Neural crest cell (in vitro differentiated cells): ENCODE results near the gene STAT6. TPM values are rescaled to one million over a fixed set of nuclear protein-coding genes. Genes with fewer than 3 reads are reported as not detected.
"Not testable (repeated sequence)": the region's sequence is repeated elsewhere in the genome, so short reads cannot be mapped to it uniquely, and the experiment has no call there.

Experiments
- DNase-seq: peaks from one replicate; pipeline ENCODE4 v3.0.0; 2021; ENCODE audit warnings: low read depth, mixed read lengths, low spot score
- H3K27ac Mint-ChIP-seq: one replicate; pipeline ENCODE4 v1.8.0; 2021; ENCODE audit warnings: mild to moderate bottlenecking, mixed read lengths; ENCODE audit not compliant: unreplicated experiment
- H3K27me3 Mint-ChIP-seq: 2 replicates; pipeline ENCODE4 v1.8.0; 2021; ENCODE audit warnings: low read depth, mild to moderate bottlenecking, mixed read lengths
- H3K36me3 Mint-ChIP-seq: 2 replicates; pipeline ENCODE4 v1.8.0; 2021; ENCODE audit warnings: low read depth, mild to moderate bottlenecking, mixed read lengths
- H3K4me1 Mint-ChIP-seq: 2 replicates; pipeline ENCODE4 v1.8.0; 2021; ENCODE audit warnings: mixed read lengths
- H3K4me3 Mint-ChIP-seq: one replicate; pipeline ENCODE4 v1.8.0; 2021; ENCODE audit warnings: mild to moderate bottlenecking, mixed read lengths
- H3K9me3 Mint-ChIP-seq: 2 replicates; pipeline ENCODE4 v1.8.0; 2021; ENCODE audit warnings: mixed read lengths
- total RNA-seq: library from RNA; stranded (reverse); gene quantifications from 2 replicates; pipeline ENCODE4 v1.2.1, GENCODE V29; 2021
- TF ChIP-seq, protein P1 (sequence below): fragments of 200-600 bp; sonication (generic); conservative IDR thresholded peaks from 2 replicates; pipeline ENCODE4 v1.5.0; 2021; ENCODE audit warnings: antibody characterized with exemption, mild to moderate bottlenecking

STAT6 gene
- total RNA-seq, 1 donor from 2014 or later: 40.2 TPM

DNA sequence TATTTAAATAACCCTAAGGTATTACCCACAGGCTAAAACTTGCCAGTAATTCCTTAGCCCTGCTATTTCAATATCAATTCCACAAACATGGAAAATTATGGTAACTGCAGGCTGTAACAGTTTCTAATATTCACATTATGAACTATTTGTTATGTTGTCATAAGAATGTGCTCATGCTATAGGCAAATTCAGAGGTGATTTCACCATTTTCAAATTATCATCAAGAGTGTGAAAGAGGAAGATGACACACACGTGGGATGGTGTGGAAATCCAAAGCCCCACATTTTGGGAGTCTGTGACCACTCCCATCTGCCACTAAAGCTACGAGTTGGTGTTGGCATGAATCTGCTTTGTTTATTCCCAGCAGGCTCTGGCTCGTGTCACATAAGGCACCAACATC is 55.3 kb downstream of the STAT6 start:
- Mint-ChIP-seq H3K9me3 (peaks cover 4% of the 10 kb centered on the region), H3K36me3 (peaks cover 19% of the 10 kb centered on the region)
- TF ChIP-seq, protein P1, sequence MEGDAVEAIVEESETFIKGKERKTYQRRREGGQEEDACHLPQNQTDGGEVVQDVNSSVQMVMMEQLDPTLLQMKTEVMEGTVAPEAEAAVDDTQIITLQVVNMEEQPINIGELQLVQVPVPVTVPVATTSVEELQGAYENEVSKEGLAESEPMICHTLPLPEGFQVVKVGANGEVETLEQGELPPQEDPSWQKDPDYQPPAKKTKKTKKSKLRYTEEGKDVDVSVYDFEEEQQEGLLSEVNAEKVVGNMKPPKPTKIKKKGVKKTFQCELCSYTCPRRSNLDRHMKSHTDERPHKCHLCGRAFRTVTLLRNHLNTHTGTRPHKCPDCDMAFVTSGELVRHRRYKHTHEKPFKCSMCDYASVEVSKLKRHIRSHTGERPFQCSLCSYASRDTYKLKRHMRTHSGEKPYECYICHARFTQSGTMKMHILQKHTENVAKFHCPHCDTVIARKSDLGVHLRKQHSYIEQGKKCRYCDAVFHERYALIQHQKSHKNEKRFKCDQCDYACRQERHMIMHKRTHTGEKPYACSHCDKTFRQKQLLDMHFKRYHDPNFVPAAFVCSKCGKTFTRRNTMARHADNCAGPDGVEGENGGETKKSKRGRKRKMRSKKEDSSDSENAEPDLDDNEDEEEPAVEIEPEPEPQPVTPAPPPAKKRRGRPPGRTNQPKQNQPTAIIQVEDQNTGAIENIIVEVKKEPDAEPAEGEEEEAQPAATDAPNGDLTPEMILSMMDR: no peak

DNA sequence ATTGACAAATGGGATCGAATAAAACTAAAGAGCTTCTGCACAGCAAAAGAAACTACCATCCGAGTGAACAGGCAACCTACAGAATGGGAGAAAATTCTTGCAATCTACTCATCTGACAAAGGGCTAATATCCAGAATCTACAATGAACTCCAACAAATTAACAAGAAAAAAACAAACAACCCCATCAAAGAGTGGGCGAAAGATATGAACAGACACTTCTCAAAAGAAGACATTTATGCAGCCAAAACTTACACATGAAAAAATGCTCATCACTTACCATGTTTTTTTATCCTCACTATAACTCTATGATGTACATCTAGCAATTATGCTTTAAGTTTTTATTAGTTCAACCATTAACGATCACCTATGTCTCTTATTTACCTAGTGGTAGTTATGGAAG is 57.3 kb downstream of the STAT6 start:
- H3K9me3 Mint-ChIP-seq: not testable (repeated sequence)
- H3K36me3 Mint-ChIP-seq: peaks cover 18% of the 10 kb centered on the region

More for the DNA sequence above, 55.3 kb downstream of the STAT6 start:
- Mint-ChIP-seq H3K27me3 (peaks cover 6% of the 10 kb centered on the region), H3K27ac (no peak overlapping the region), H3K4me3 (no peak overlapping the region), H3K4me1 (peaks cover 8% of the 10 kb centered on the region)
- no peak for DNase-seq

DNA sequence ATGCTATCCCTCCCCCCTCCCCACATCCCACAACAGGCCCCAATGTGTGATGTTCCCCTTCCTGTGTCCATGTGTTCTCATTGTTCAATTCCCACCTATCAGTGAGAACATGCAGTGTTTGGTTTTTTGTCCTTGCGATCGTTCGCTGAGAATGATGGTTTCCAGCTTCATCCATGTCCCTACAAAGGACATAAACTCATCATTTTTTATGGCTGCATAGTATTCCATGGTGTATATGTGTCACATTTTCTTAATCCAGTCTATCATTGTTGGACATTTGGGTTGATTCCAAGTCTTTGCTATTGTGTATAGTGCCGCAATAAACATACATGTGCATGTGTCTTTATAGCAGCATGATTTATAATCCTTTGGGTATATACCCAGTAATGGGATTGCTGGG is 58.0 kb downstream of the STAT6 start:
- H3K27me3 Mint-ChIP-seq: peaks cover 22% of the 10 kb centered on the region
- H3K27ac Mint-ChIP-seq: not testable (repeated sequence)

More for the DNA sequence above, 57.3 kb downstream of the STAT6 start:
- not testable (repeated sequence) for H3K4me3 Mint-ChIP-seq, DNase-seq, H3K27ac Mint-ChIP-seq, H3K4me1 Mint-ChIP-seq
- H3K27me3 Mint-ChIP-seq: peaks cover 18% of the 10 kb centered on the region

DNA sequence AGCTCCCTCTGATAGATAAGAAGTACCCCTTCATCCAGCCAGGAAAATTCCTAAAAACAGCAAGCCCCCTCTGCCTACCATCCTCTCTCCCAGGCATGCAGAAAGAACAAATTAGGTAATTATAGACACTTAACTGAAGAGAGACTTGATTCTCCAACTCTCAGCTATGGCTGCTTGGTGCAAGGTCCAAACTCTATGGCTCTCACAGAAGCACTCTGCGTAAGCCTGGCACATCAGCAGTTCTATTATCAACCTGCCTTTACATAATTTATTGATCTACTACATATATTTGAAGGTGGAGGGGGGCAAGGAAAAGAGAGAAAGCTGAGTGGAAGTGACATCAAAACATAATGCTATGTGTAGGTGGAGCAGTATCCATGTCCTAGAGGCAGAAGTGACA is 60.2 kb downstream of the STAT6 start:
- H3K27me3 Mint-ChIP-seq: peaks cover 35% of the 10 kb centered on the region
- DNase-seq: no peak
- H3K36me3 Mint-ChIP-seq: peaks cover 8% of the 10 kb centered on the region
- H3K9me3 Mint-ChIP-seq: peaks cover 4% of the 10 kb centered on the region
- H3K4me3 Mint-ChIP-seq: no peak overlapping the region
- no peak overlapping the region for H3K27ac Mint-ChIP-seq
- no peaks in the 10 kb centered on the region for H3K4me1 Mint-ChIP-seq
- TF ChIP-seq, protein P1: no peak

More for the DNA sequence above, 58.0 kb downstream of the STAT6 start:
- peaks cover 13% of the 10 kb centered on the region for H3K36me3 Mint-ChIP-seq
- not testable (repeated sequence) for H3K4me3 Mint-ChIP-seq, H3K4me1 Mint-ChIP-seq, DNase-seq, H3K9me3 Mint-ChIP-seq

DNA sequence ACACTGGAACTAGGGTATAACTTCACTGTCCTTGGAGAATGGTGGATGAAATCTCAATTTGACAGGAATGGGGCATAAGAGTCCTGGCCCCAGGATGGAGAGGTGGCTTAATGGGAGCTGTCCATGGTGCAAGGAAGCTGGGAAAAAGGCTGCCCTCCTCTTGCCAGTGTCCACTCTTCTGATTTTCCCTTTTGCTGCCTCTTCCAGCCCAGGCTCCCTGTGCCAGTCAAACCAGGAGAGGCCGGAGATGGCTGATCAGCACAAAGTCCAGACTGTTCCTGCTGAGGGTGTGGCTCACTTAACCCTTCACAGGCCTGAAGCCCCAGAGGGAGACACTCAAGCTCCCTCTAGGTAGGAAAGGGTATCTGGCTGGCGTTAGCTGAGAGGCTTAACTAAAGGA is 61.3 kb downstream of the STAT6 start, which contains the start of gene MYO1A:
MYO1A (minus strand) TSS at position 240 of the 400 bp plus-strand sequence. CDS start 1,806 bp downstream, outside the sequence.
- no peak for DNase-seq
- H3K4me1 Mint-ChIP-seq: no peaks in the 10 kb centered on the region
- no peak within 1 kb of the TSS for H3K4me3 Mint-ChIP-seq
- H3K27me3 Mint-ChIP-seq: peaks cover 42% of the 10 kb centered on the region
- TF ChIP-seq, protein P1: no peak
- H3K9me3 Mint-ChIP-seq: peaks cover 4% of the 10 kb centered on the region
- peaks cover 8% of the 10 kb centered on the region for H3K36me3 Mint-ChIP-seq
- H3K27ac Mint-ChIP-seq: no peak within 1 kb of the TSS

DNA sequence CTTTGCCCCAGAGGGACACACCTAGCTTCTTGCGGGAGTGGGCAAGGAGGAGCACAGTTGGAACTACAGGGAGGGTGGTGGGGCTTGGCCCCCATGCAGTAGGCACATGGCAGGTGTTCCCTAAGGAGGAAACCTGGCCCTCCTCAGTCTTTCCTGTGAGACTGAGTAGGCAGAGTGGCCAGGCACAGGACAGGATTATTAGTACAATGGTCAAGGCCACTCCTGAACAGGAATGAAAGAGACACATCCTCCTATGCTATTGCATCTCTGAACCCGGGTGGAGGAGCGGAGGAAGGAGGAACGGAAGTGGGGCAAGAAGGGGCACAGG is 62.1 kb downstream of the STAT6 start:
- peaks cover 44% of the 10 kb centered on the region for H3K27me3 Mint-ChIP-seq
- no peak for DNase-seq
- peaks cover 2% of the 10 kb centered on the region for H3K9me3 Mint-ChIP-seq
- no peaks in the 10 kb centered on the region for H3K4me1 Mint-ChIP-seq
- TF ChIP-seq, protein P1: no peak
- H3K36me3 Mint-ChIP-seq: peaks cover 5% of the 10 kb centered on the region
- no peak overlapping the region for H3K4me3 Mint-ChIP-seq
- no peak overlapping the region for H3K27ac Mint-ChIP-seq
